SK-N-SH (cell line): Measurements from ENCODE around the gene MAPT. TPM values are rescaled to one million over a fixed set of nuclear protein-coding genes. Genes with fewer than 3 reads are reported as not detected.

Experiments
- CTCF ChIA-PET: fragments of 300-600, 350-600 bp; formaldehyde crosslinking; extraction: SDS; loops from one replicate; lab custom pipeline; 2021; lab: Yijun Ruan, JAX
- POLR2A ChIA-PET: fragments of 350-600 bp; sonication (Branson Sonifier 250); formaldehyde crosslinking; extraction: SDS; loops from one replicate; lab custom pipeline; 2020; ENCODE audit warnings: antibody characterized with exemption, inconsistent platforms; lab: Yijun Ruan, JAX
- DNase-seq: peaks from one replicate; pipeline ENCODE4 v3.0.0; 2012
- H2AFZ ChIP-seq: fragments of 200-600 bp; sonication (generic); 2 replicates; pipeline ENCODE4 v1.8.1; 2016; ENCODE audit warnings: antibody characterized with exemption, mild to moderate bottlenecking, low read depth
- H3F3A ChIP-seq: fragments of 200-600 bp; sonication (generic); replicated peaks from 2 replicates; pipeline ENCODE3; 2016; ENCODE audit warnings: antibody characterized with exemption, mild to moderate bottlenecking; ENCODE audit not compliant: insufficient read depth
- H3K27ac ChIP-seq, 2 experiments: fragments of 200-500 bp in 1 of 2; fragments of 200-600 bp in 1 of 2; sonication (Bioruptor generic) in 1 of 2; sonication (generic), shearing (Covaris generic) in 1 of 2; 2 replicates each; pipeline versions ENCODE4 v1.5.1 to v1.6.1; 2014 to 2016; ENCODE audit warnings: low read depth in 2 of 2, inconsistent platforms in 1 of 2, low read length in 1 of 2, mild to moderate bottlenecking in 1 of 2, mixed read lengths in 1 of 2
- H3K27me3 ChIP-seq: fragments of 200-600 bp; sonication (generic), shearing (Covaris generic); 2 replicates; pipeline ENCODE4 v1.6.1; 2016; ENCODE audit warnings: mixed run types; ENCODE audit not compliant: insufficient read depth
- H3K36me3 ChIP-seq, 2 experiments: fragments of 200-500 bp in 1 of 2; fragments of 200-600 bp in 1 of 2; sonication (Bioruptor generic) in 1 of 2; sonication (generic) in 1 of 2; replicated peaks in 1 of 2; 2 replicates each; pipeline versions ENCODE3 to v1.5.1; 2014 to 2016; ENCODE audit warnings: low read length in 1 of 2, mild to moderate bottlenecking in 1 of 2; ENCODE audit not compliant: insufficient read depth in 2 of 2, control insufficient read depth in 1 of 2
- H3K4me1 ChIP-seq, 2 experiments: fragments of 200-500 bp in 1 of 2; fragments of 200-600 bp in 1 of 2; sonication (Bioruptor generic) in 1 of 2; sonication (generic), shearing (Covaris generic) in 1 of 2; 2 replicates each; pipeline versions ENCODE4 v1.5.1 to v1.6.1; 2014 to 2016; ENCODE audit warnings: low read depth in 1 of 2, low read length in 1 of 2, mixed run types in 1 of 2; ENCODE audit not compliant: insufficient read depth in 2 of 2, control insufficient read depth in 1 of 2
- H3K4me2 ChIP-seq: fragments of 200-600 bp; sonication (generic), shearing (Covaris generic); 2 replicates; pipeline ENCODE4 v1.6.1; 2017; ENCODE audit warnings: mixed run types
- H3K4me3 ChIP-seq, 2 experiments: fragments of 200-500 bp in 1 of 2; fragments of 200-600 bp in 1 of 2; sonication (Bioruptor generic) in 1 of 2; sonication (generic), shearing (Covaris generic) in 1 of 2; 2 replicates each; pipeline versions ENCODE4 v1.5.1 to v1.8.1; 2014 to 2016; ENCODE audit warnings: low read depth in 2 of 2, inconsistent platforms in 1 of 2, low read length in 1 of 2, mild to moderate bottlenecking in 1 of 2, mixed read lengths in 1 of 2, moderate library complexity in 1 of 2
- H3K79me2 ChIP-seq: fragments of 200-600 bp; sonication (generic); 2 replicates; pipeline ENCODE4 v1.8.1; 2017; ENCODE audit warnings: mild to moderate bottlenecking; ENCODE audit not compliant: insufficient read depth
- H3K9ac ChIP-seq: fragments of 200-600 bp; sonication (generic); 2 replicates; pipeline ENCODE4 v1.6.1; 2017; ENCODE audit warnings: mixed run types
- H3K9me2 ChIP-seq: fragments of 200-600 bp; sonication (generic); 2 replicates; pipeline ENCODE4 v1.6.1; 2017; ENCODE audit warnings: mixed run types
- H3K9me3 ChIP-seq: fragments of 200-600 bp; sonication (generic); 2 replicates; pipeline ENCODE4 v1.6.1; 2017; ENCODE audit warnings: mixed run types, mild to moderate bottlenecking, moderate library complexity
- H4K20me1 ChIP-seq: fragments of 200-600 bp; sonication (generic); 2 replicates; pipeline ENCODE4 v1.6.1; 2017; ENCODE audit warnings: mild to moderate bottlenecking, mixed run types; ENCODE audit not compliant: insufficient read depth
- CHD2 ChIP-seq: fragments of 150-350 bp; IDR thresholded peaks from 2 replicates; pipeline ENCODE4 v1.6.1; 2018; ENCODE audit warnings: low read length; ENCODE audit not compliant: partially characterized antibody
- ELF1 ChIP-seq: IDR thresholded peaks from 2 replicates; pipeline ENCODE4 v1.4.0; 2012
- FOSL2 ChIP-seq: IDR thresholded peaks from 2 replicates; pipeline ENCODE4 v1.4.0; 2012; ENCODE audit warnings: low read depth, mild to moderate bottlenecking, moderate library complexity, borderline replicate concordance
- JUND ChIP-seq: IDR thresholded peaks from 2 replicates; pipeline ENCODE4 v1.4.0; 2012
- MEF2A ChIP-seq: IDR thresholded peaks from 2 replicates; pipeline ENCODE4 v1.4.0; 2012; ENCODE audit warnings: low read depth, borderline replicate concordance
- NRF1 ChIP-seq: IDR thresholded peaks from 2 replicates; pipeline ENCODE4 v1.6.1; 2012; ENCODE audit warnings: low read depth, mild to moderate bottlenecking, low read length
- POLR2AphosphoS5 ChIP-seq: IDR thresholded peaks from 2 replicates; pipeline ENCODE4 v1.6.1; 2012; ENCODE audit warnings: low read depth, low read length
- RAD21 ChIP-seq: IDR thresholded peaks from 2 replicates; pipeline ENCODE4 v1.6.1; 2012; ENCODE audit warnings: mild to moderate bottlenecking, low read length
- RCOR1 ChIP-seq: fragments of 150-350 bp; IDR thresholded peaks from 2 replicates; pipeline ENCODE4 v1.6.1; 2017; ENCODE audit warnings: antibody characterized with exemption, low read length
- RXRA ChIP-seq: IDR thresholded peaks from 2 replicates; pipeline ENCODE4 v1.4.0; 2012; ENCODE audit warnings: low read depth, mild to moderate bottlenecking, borderline replicate concordance
- TAF1 ChIP-seq: IDR thresholded peaks from 2 replicates; pipeline ENCODE4 v1.6.1; 2012; ENCODE audit warnings: low read depth, mild to moderate bottlenecking, low read length, moderate library complexity, borderline replicate concordance
- TCF12 ChIP-seq: IDR thresholded peaks from 2 replicates; pipeline ENCODE4 v1.4.0; 2012
- TEAD4 ChIP-seq: IDR thresholded peaks from 2 replicates; pipeline ENCODE4 v1.4.0; 2012; ENCODE audit warnings: mild to moderate bottlenecking, borderline replicate concordance; ENCODE audit not compliant: insufficient read depth
- WGBS: methylation state at CpG from one replicate; pipeline ENCODE4 v1.1.6; 2017; ENCODE audit warnings: low lambda C conversion rate; 5-methylcytosine and 5-hydroxymethylcytosine counted together
- polyA plus RNA-seq, 3 experiments: library from polyadenylated mRNA; depleted of rRNA; stranded (reverse); fragments of >200 nt; gene quantifications; 2 replicates each; pipeline ENCODE4 v1.2.3, GENCODE V29; 2012
- TF ChIP-seq, protein P1 (sequence below): fragments of 150-350 bp; IDR thresholded peaks from 2 replicates; pipeline ENCODE4 v1.6.1; 2016; ENCODE audit warnings: mild to moderate bottlenecking, low read depth, low read length
- TF ChIP-seq, protein P2 (sequence below): IDR thresholded peaks from 2 replicates; pipeline ENCODE4 v1.6.1; 2012; ENCODE audit warnings: mild to moderate bottlenecking, low read depth, low read length, moderate library complexity

Gene MAPT
- polyA plus RNA-seq, 1 of the 3 experiments (the other 2 are of a cell fraction): 0.74 TPM

DNA sequence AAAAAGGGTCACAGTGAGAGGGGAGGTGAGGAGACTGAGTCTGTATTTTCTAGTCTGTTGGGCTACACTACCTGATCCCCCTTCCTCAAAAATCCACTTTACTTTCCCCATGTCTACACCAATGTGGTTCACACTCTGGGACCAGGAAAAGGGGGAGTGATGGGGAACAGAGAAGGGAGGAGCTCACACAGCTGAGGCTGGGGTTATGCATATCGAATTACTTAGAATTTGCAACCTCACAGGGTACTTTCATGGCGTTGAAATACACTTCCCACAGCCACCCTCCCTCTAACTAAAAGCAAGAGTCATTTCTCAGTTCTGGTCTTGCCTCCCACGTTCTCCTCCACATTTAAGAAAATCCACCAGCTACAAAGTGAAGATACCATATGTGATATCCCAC is 14.1 kb downstream of the MAPT start:
- 40% methylated on average over 3 of the region's 3 CpGs for WGBS
- Histone ChIP-seq H2AFZ (no peak overlapping the region), H3K4me2 (no peak overlapping the region), H3K27ac (no peak overlapping the region), H3K9me2 (no peaks in the 10 kb centered on the region), H4K20me1 (no peaks in the 10 kb centered on the region), H3K4me3 (no peak overlapping the region), H3F3A (no peaks in the 10 kb centered on the region), H3K27me3 (peaks cover 28% of the 10 kb centered on the region), H3K36me3 (no peaks in the 10 kb centered on the region), H3K9ac (no peak overlapping the region), H3K79me2 (no peaks in the 10 kb centered on the region), H3K9me3 (no peaks in the 10 kb centered on the region), H3K4me1 (peaks cover 0 to 38% of the 10 kb centered on the region in 2 experiments; a peak in 2 of 4 replicates)
- TF ChIP-seq RAD21 (no peak), TAF1 (no peak), TEAD4 (no peak), NRF1 (no peak)
- ChIA-PET POLR2A (no interaction called here), CTCF (interaction anchor here (0.8 to 5.9 kb wide), 6 partner anchors 11 to 51 kb away, joined by 3 to 31 read pairs (median 4); partner anchors contain the start of gene MAPT)
- DNase-seq: no peak

DNA sequence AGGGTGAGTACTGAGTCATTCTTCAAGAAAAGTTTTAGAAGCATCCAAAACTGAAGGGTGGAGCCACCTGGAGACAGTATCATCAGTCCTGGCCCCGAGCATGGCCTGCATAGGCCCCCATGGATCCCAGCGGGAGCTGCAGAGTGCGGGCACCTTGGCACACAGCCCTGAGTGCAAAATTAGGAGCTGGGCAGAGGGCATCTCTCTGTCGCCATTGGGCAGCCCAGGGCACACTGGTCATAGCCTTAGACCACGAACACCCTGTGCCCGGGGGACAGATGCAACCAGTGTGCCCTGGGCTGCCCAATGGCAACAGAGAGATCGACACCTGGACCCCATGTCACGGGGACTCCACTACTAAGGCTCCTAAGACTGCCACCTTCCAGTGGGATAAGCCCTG is 14.6 kb downstream of the MAPT start:
- Histone ChIP-seq H3K9ac (no peak overlapping the region), H3K79me2 (no peaks in the 10 kb centered on the region), H3K4me3 (no peak overlapping the region), H3K9me2 (no peaks in the 10 kb centered on the region), H3K27ac (no peak overlapping the region), H3K9me3 (no peaks in the 10 kb centered on the region), H3K4me2 (no peak overlapping the region), H2AFZ (no peak overlapping the region), H3K4me1 (peaks cover 0 to 42% of the 10 kb centered on the region in 2 experiments; a peak in 2 of 4 replicates), H3K27me3 (peaks cover 28% of the 10 kb centered on the region), H4K20me1 (no peaks in the 10 kb centered on the region), H3F3A (no peaks in the 10 kb centered on the region), H3K36me3 (no peaks in the 10 kb centered on the region)
- ChIA-PET CTCF (interaction anchor here (0.8 to 5.9 kb wide), 5 partner anchors 11 to 51 kb away, joined by 3 to 31 read pairs (median 4); partner anchors contain the start of gene MAPT), POLR2A (no interaction called here)
- WGBS: 57% methylated on average over 6 of the region's 8 CpGs
- TF ChIP-seq NRF1 (no peak), CHD2 (no peak), RCOR1 (no peak), ELF1 (no peak), MEF2A (no peak), FOSL2 (no peak), JUND (no peak), TAF1 (no peak), TCF12 (no peak), RXRA (no peak), POLR2AphosphoS5 (no peak)
- TF ChIP-seq, protein P1, sequence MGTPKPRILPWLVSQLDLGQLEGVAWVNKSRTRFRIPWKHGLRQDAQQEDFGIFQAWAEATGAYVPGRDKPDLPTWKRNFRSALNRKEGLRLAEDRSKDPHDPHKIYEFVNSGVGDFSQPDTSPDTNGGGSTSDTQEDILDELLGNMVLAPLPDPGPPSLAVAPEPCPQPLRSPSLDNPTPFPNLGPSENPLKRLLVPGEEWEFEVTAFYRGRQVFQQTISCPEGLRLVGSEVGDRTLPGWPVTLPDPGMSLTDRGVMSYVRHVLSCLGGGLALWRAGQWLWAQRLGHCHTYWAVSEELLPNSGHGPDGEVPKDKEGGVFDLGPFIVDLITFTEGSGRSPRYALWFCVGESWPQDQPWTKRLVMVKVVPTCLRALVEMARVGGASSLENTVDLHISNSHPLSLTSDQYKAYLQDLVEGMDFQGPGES: no peak
- TF ChIP-seq, protein P2, sequence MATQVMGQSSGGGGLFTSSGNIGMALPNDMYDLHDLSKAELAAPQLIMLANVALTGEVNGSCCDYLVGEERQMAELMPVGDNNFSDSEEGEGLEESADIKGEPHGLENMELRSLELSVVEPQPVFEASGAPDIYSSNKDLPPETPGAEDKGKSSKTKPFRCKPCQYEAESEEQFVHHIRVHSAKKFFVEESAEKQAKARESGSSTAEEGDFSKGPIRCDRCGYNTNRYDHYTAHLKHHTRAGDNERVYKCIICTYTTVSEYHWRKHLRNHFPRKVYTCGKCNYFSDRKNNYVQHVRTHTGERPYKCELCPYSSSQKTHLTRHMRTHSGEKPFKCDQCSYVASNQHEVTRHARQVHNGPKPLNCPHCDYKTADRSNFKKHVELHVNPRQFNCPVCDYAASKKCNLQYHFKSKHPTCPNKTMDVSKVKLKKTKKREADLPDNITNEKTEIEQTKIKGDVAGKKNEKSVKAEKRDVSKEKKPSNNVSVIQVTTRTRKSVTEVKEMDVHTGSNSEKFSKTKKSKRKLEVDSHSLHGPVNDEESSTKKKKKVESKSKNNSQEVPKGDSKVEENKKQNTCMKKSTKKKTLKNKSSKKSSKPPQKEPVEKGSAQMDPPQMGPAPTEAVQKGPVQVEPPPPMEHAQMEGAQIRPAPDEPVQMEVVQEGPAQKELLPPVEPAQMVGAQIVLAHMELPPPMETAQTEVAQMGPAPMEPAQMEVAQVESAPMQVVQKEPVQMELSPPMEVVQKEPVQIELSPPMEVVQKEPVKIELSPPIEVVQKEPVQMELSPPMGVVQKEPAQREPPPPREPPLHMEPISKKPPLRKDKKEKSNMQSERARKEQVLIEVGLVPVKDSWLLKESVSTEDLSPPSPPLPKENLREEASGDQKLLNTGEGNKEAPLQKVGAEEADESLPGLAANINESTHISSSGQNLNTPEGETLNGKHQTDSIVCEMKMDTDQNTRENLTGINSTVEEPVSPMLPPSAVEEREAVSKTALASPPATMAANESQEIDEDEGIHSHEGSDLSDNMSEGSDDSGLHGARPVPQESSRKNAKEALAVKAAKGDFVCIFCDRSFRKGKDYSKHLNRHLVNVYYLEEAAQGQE: no peak
- no peak for DNase-seq
